Panc1 (cell line): ENCODE measurements around the gene LMCD1.

ENCODE experiments used
- POLR2AphosphoS5 ChIP-seq: IDR thresholded peaks from 2 replicates; pipeline ENCODE4 v1.6.1; 2012; ENCODE audit warnings: mild to moderate bottlenecking, low read depth, low read length, moderate library complexity
- TF ChIP-seq, protein P1 (sequence below): fragments of 450-650 bp; IDR thresholded peaks from 2 replicates; pipeline ENCODE4 v1.5.1; 2017; ENCODE audit warnings: mild to moderate bottlenecking

DNA sequence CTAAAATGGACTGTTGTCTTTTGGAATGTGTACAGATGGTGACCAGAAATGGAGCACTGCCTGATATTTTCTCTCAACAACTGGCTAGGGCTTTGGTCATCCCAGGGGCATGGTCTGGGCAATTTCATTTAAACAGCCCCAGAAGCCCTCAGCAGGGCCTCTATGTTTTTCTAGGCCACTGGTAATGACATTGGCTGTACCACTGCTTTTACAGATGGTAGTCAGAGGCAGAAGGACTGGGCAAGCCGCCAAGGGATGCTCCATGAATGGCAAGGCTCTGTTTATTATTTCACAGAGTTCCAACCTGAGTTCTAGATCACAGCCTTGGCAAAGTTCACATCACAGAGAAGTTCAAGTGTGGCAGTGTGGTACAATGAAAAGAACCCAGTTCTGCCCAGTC, 37.0 kb upstream of the LMCD1 start:
- TF ChIP-seq, protein P1, sequence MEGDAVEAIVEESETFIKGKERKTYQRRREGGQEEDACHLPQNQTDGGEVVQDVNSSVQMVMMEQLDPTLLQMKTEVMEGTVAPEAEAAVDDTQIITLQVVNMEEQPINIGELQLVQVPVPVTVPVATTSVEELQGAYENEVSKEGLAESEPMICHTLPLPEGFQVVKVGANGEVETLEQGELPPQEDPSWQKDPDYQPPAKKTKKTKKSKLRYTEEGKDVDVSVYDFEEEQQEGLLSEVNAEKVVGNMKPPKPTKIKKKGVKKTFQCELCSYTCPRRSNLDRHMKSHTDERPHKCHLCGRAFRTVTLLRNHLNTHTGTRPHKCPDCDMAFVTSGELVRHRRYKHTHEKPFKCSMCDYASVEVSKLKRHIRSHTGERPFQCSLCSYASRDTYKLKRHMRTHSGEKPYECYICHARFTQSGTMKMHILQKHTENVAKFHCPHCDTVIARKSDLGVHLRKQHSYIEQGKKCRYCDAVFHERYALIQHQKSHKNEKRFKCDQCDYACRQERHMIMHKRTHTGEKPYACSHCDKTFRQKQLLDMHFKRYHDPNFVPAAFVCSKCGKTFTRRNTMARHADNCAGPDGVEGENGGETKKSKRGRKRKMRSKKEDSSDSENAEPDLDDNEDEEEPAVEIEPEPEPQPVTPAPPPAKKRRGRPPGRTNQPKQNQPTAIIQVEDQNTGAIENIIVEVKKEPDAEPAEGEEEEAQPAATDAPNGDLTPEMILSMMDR: no peak
- TF ChIP-seq POLR2AphosphoS5: no peak
